Esophagus muscularis mucosa (tissue), 4 donors: Measurements from ENCODE around the gene MED25. TPM values are rescaled to one million over a fixed set of nuclear protein-coding genes. Genes with fewer than 3 reads are reported as not detected.

Experiments used
- DNase-seq: peaks from one replicate; pipeline ENCODE4 v3.0.0-alpha.2; 2017; ENCODE audit errors: extremely low spot score
- H3K27ac ChIP-seq, 4 donors: fragments of 200-600 bp; sonication (generic); replicated peaks in 1 of 4; 1 replicate in 3 of 4; 2 replicates in 1 of 4; pipeline ENCODE4 v1.5.1; 2016 to 2019; ENCODE audit warnings: mild to moderate bottlenecking in 1 of 4
- H3K27me3 ChIP-seq, 4 donors: fragments of 200-600 bp; sonication (generic); one replicate each; pipeline versions ENCODE4 v1.5.1 to v1.6.0; 2016 to 2019
- H3K36me3 ChIP-seq, 4 donors: fragments of 200-600 bp; sonication (generic); one replicate each; pipeline ENCODE4 v1.5.1; 2016 to 2019
- H3K4me1 ChIP-seq, 4 donors: fragments of 200-600 bp; sonication (generic); one replicate each; pipeline ENCODE4 v1.5.1; 2016 to 2019
- H3K4me3 ChIP-seq, 4 donors: fragments of 200-600 bp; sonication (generic); 1 replicate in 2 of 4; 2 replicates in 2 of 4; pipeline ENCODE4 v1.5.1; 2016 to 2019; ENCODE audit warnings: mild to moderate bottlenecking in 4 of 4, moderate library complexity in 1 of 4
- H3K9me3 ChIP-seq, 4 donors: fragments of 200-600 bp; sonication (generic); 1 replicate in 3 of 4; 2 replicates in 1 of 4; pipeline ENCODE4 v1.5.1; 2016 to 2019
- CTCF ChIP-seq, 3 experiments: fragments of 200-600 bp in 2 of 3; fragments of 450-650 bp in 1 of 3; sonication (generic) in 2 of 3; IDR thresholded peaks; one replicate each; pipeline ENCODE4 v1.5.1; 2017 to 2019; ENCODE audit warnings: antibody characterized with exemption in 3 of 3, mild to moderate bottlenecking in 2 of 3, moderate library complexity in 1 of 3
- EP300 ChIP-seq: sonication (generic); formaldehyde crosslinking; IDR thresholded peaks from one replicate; pipeline ENCODE4 v1.6.1; 2017; ENCODE audit warnings: antibody characterized with exemption
- POLR2A ChIP-seq: fragments of 450-650 bp; IDR thresholded peaks from one replicate; pipeline ENCODE4 v1.6.1; 2017; ENCODE audit warnings: antibody characterized with exemption, moderate library complexity, mild to moderate bottlenecking, low read depth
- POLR2AphosphoS5 ChIP-seq, 2 donors: sonication (generic); formaldehyde crosslinking; IDR thresholded peaks; one replicate each; pipeline ENCODE4 v1.6.1; 2017; ENCODE audit warnings: antibody characterized with exemption in 2 of 2
- WGBS: methylation state at CpG from one replicate; pipeline ENCODE4 v1.1.5; 2018; 5-methylcytosine and 5-hydroxymethylcytosine counted together
- intact Hi-C: fragments of 100-400 bp; cut with DNase I; formaldehyde crosslinking; loops from one replicate; pipeline ENCODE4 v1.15.1; 2023
- total RNA-seq, 4 donors: library from RNA; depleted of rRNA; stranded (reverse); fragments of >200 nt; gene quantifications; one replicate each; pipeline versions ENCODE4 v1.1.0 to v1.2.1, GENCODE V29; 2016

MED25 gene
- total RNA-seq, 4 donors from 2014 or later, result 22.5 to 36.0 (median 34.1) TPM

DNA sequence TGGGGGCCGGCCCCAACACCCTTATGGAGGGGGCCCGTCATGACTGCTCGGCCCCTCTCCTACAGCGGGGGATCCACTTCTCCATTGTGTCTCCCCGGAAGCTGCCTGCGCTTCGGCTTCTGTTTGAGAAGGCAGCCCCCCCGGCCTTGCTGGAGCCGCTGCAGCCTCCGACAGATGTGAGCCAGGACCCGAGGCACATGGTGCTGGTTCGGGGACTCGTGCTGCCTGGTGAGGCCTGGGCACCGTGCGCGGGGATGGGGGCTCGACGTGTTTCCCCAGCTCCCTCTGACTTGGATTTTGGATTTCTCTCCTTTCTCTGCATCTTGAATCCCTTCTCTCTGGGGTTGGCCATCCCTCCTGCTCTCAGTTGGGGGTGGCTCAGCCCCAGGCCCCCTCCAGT lies 11.6 kb downstream of the MED25 start:
- TF ChIP-seq CTCF (IDR thresholded peaks at IDR 0.05), result no peak
- TF ChIP-seq EP300, result no peak
- no peak for TF ChIP-seq POLR2A
- no peak for TF ChIP-seq POLR2AphosphoS5 (IDR thresholded peaks at IDR 0.05)
- intact Hi-C loops, result no loop called here
- H3K27ac ChIP-seq, result no peak overlapping the region
- no peaks in the 10 kb centered on the region for H3K27me3 ChIP-seq
- 80% methylated on average over 2 of the region's 18 CpGs for WGBS
- no peak for DNase-seq
- H3K9me3 ChIP-seq, result no peaks in the 10 kb centered on the region
- no peak overlapping the region for H3K4me3 ChIP-seq
- H3K4me1 ChIP-seq, result no peaks in the 10 kb centered on the region
- peaks cover 32 to 87% (median 80%) of the 10 kb centered on the region in 4 donors for H3K36me3 ChIP-seq

GRCh38 chr19:49830766-49831165 lies 12.7 kb downstream of the MED25 start:
- Histone ChIP-seq H3K9me3 (no peaks in the 10 kb centered on the region), H3K36me3 (peaks cover 42 to 93% (median 90%) of the 10 kb centered on the region in 4 donors), H3K27ac (no peak overlapping the region), H3K4me1 (no peaks in the 10 kb centered on the region), H3K27me3 (no peaks in the 10 kb centered on the region), H3K4me3 (no peak overlapping the region)
- WGBS, result 83% methylated on average over 5 of the region's 12 CpGs
- TF ChIP-seq EP300 (no peak), CTCF (IDR thresholded peaks at IDR 0.05) (no peak), POLR2AphosphoS5 (IDR thresholded peaks at IDR 0.05) (no peak), POLR2A (no peak)
- no peak for DNase-seq
- intact Hi-C loops, result no loop called here

GRCh38 chr19:49831592-49831991 lies 13.5 kb downstream of the MED25 start:
- intact Hi-C loops, result no loop called here
- H3K36me3 ChIP-seq, result peaks cover 50 to 98% (median 98%) of the 10 kb centered on the region in 4 donors

GRCh38 chr19:49832556-49832955 lies 14.5 kb downstream of the MED25 start:
- no peak for DNase-seq
- Histone ChIP-seq H3K27ac (no peak overlapping the region), H3K4me3 (no peak overlapping the region), H3K9me3 (no peaks in the 10 kb centered on the region), H3K27me3 (no peaks in the 10 kb centered on the region), H3K36me3 (peaks cover 52 to 100% (median 98%) of the 10 kb centered on the region in 4 donors), H3K4me1 (no peaks in the 10 kb centered on the region)
- WGBS, result 73% methylated on average over 9 of the region's 9 CpGs
- TF ChIP-seq POLR2A, result no peak
- no peak for TF ChIP-seq CTCF (IDR thresholded peaks at IDR 0.05)
- no peak for TF ChIP-seq POLR2AphosphoS5 (IDR thresholded peaks at IDR 0.05)
- TF ChIP-seq EP300, result no peak
- intact Hi-C loops, result no loop called here

More at GRCh38 chr19:49831592-49831991, 13.5 kb downstream of the MED25 start:
- no peaks in the 10 kb centered on the region for H3K9me3 ChIP-seq
- no peak overlapping the region for H3K27ac ChIP-seq
- TF ChIP-seq POLR2A, result no peak
- TF ChIP-seq POLR2AphosphoS5 (IDR thresholded peaks at IDR 0.05), result no peak
- no peak for TF ChIP-seq CTCF (IDR thresholded peaks at IDR 0.05)
- no peak for TF ChIP-seq EP300
- 99% methylated on average over 8 of the region's 8 CpGs for WGBS
- DNase-seq, result no peak
- H3K27me3 ChIP-seq, result no peaks in the 10 kb centered on the region
- no peaks in the 10 kb centered on the region for H3K4me1 ChIP-seq
- H3K4me3 ChIP-seq, result no peak overlapping the region

GRCh38 chr19:49833599-49833998 lies 15.5 kb downstream of the MED25 start:
- H3K4me1 ChIP-seq, result no peaks in the 10 kb centered on the region
- no peaks in the 10 kb centered on the region for H3K9me3 ChIP-seq
- H3K27ac ChIP-seq, result no peak overlapping the region
- intact Hi-C loops, result no loop called here
- TF ChIP-seq CTCF (IDR thresholded peaks at IDR 0.05), result no peak
- TF ChIP-seq EP300, result no peak
- TF ChIP-seq POLR2AphosphoS5 (IDR thresholded peaks at IDR 0.05), result no peak
- no peak for TF ChIP-seq POLR2A
- no peak overlapping the region for H3K4me3 ChIP-seq
- peaks cover 52 to 100% (median 100%) of the 10 kb centered on the region in 4 donors for H3K36me3 ChIP-seq
- 83% methylated on average over 7 of the region's 7 CpGs for WGBS
- H3K27me3 ChIP-seq, result no peaks in the 10 kb centered on the region
- no peak for DNase-seq
